GM12892 (cell line): ENCODE measurements around the gene LYRM1. TPM values are rescaled to one million over a fixed set of nuclear protein-coding genes. Genes with fewer than 3 reads are reported as not detected.
A peak's percentile ranks its signal among the peaks of the same experiment; 100 is the strongest.
"Not testable (repeated sequence)": the region's sequence is repeated elsewhere in the genome, so short reads cannot be mapped to it uniquely, and the experiment has no call there.

Source experiments
- DNase-seq: peaks from one replicate; pipeline ENCODE4 v3.0.0; 2011; ENCODE audit not compliant: insufficient read length
- FAIRE-seq: peaks from 2 replicates; lab custom pipeline; 2011; peaks lifted over from hg19 to GRCh38; lab: Jason Lieb, UNC
- POLR2A ChIP-seq: IDR thresholded peaks from 2 replicates; pipeline ENCODE4 v1.6.1; 2011; ENCODE audit warnings: low read depth, low read length, control low read depth
- POLR2AphosphoS5 ChIP-seq: IDR thresholded peaks from 2 replicates; pipeline ENCODE4 v1.6.1; 2011; ENCODE audit warnings: low read depth, low read length, control low read depth
- TAF1 ChIP-seq: IDR thresholded peaks from 2 replicates; pipeline ENCODE4 v1.6.1; 2011; ENCODE audit warnings: low read depth, mild to moderate bottlenecking, control low read depth, low read length, borderline replicate concordance
- polyA plus RNA-seq: library from polyadenylated mRNA; unstranded; fragments of >200 nt; gene quantifications from one replicate; pipeline ENCODE4 v1.2.1, GENCODE V29; 2012; ENCODE audit warnings: missing spikeins, inconsistent platforms; ENCODE audit not compliant: missing spikeins

Gene LYRM1, protein sequence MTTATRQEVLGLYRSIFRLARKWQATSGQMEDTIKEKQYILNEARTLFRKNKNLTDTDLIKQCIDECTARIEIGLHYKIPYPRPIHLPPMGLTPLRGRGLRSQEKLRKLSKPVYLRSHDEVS
- 31.9 TPM for polyA plus RNA-seq

- DNase-seq (peak; percentile 79), FAIRE-seq (peak; percentile 91)
- TF ChIP-seq TAF1 (0 out of 2 replicates have a peak, but pooled peaks have one; percentile 13), POLR2A (peak; percentile 82; the same call in 1 of the 2 replicates), POLR2AphosphoS5 (peak; percentile 83)
Measured at GRCh38 chr16:20900299-20901067, at the start of gene LYRM1, which contains the start of gene DCUN1D3. Gene LYRM1, plus strand, starts transcription at chr16:20900771. Its CDS starts 14,785 bp downstream, at chr16:20915556. Gene DCUN1D3, minus strand, starts transcription at chr16:20900358. Its CDS starts 37,820 bp downstream, at chr16:20862538.

GRCh38 chr16:20850981-20851380, 49.6 kb upstream of the LYRM1 start:
- no peak for FAIRE-seq
- DNase-seq = no peak
- TF ChIP-seq TAF1 = no peak
- no peak for TF ChIP-seq POLR2AphosphoS5
- TF ChIP-seq POLR2A = no peak

DNA sequence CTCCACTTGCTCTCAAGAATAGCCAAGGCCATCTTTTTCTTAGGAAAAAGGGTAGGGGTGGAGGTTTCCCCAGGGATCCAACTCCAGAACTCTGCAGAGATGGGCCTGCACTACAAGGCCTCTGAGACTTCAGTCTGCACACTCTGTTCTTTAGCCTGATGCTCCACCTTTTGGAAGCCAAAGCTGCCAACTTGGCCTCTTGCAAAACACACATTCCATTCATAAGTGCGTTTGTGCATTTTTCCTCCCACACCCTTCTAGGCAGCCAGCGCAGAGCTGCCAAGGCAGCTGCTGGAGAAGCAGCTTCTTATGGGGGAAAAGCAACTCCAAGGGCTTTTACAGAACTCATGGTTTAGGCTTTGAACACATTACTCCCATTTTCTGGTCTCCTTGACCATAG, 49.0 kb upstream of the LYRM1 start:
- no peak for DNase-seq
- no peak for TF ChIP-seq POLR2A
- TF ChIP-seq POLR2AphosphoS5 = no peak
- TF ChIP-seq TAF1 = no peak
- no peak for FAIRE-seq

DNA sequence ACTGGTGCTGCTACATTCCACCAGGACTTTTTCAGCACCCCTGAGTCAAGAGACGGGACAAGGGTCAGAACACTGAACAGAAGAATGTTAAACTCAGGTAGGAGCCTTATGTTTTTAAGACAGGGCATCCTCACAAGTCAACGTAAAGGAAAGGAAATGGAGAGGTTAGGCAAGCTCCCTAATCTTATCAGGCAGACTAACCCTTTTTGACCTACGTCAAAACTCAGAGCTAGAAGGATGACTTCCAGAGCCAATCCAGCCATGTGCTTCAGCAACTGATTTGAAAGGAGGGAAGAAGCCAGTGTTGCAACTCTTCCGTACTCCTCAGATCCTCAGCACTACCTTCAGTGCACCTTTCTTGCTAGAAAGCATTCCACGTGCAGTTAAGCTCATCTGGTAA, 47.4 kb upstream of the LYRM1 start:
- FAIRE-seq (no peak), DNase-seq (no peak)
- TF ChIP-seq POLR2A = no peak
- TF ChIP-seq POLR2AphosphoS5 = no peak
- no peak for TF ChIP-seq TAF1

DNA sequence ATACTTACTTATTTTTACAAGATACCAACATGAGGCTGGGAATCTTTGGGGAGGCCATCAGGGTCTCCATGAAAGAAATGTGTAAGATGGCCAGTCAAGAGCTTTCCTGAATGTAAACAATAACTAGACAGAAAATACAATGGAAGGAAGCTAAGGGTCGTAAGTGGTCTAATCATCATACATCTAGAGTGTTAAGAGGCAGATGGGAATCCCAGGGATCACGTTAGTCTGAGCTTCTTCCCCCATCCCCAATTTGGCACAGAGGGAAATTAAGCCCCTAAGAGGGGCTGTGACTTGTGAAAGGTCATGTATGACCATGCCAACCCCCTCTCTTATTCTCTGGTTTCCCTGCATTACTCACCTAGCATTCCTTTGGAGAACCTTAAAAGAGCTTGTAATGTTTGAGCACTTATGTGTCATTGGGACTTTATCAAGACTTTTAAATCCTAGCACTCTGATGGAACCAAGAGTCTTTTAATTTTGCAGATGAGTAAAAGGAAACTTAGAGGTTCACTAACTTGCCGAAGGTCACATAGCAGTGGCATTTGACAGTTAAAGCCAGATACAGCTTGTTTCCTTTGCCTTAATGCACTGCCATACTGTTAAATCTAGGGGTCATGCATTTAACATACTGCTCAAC, 46.5 kb upstream of the LYRM1 start:
- no peak for DNase-seq
- no peak for FAIRE-seq
- TF ChIP-seq POLR2AphosphoS5 (no peak), TAF1 (no peak), POLR2A (no peak)

DNA sequence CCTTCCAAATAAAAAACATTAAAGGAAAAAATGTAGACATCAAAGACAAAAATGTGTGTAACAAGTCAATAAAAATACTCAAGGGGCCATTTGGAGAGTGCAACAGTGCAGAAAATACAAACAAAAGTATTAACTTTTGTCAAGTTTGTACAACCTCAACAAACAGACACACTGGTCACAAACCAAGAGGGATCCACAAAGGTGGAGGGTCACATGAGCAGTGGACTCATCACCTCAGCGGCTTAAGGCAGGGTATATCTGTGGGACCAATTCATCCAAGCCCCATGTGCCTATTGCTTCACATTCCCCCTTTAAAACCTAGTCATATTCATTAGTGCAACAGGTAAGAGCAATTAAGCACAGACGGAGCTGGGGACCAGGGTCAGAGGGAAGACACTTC, 45.6 kb upstream of the LYRM1 start:
- DNase-seq = no peak
- TF ChIP-seq POLR2AphosphoS5 = no peak
- TF ChIP-seq TAF1 = no peak
- TF ChIP-seq POLR2A = no peak
- no peak for FAIRE-seq

DNA sequence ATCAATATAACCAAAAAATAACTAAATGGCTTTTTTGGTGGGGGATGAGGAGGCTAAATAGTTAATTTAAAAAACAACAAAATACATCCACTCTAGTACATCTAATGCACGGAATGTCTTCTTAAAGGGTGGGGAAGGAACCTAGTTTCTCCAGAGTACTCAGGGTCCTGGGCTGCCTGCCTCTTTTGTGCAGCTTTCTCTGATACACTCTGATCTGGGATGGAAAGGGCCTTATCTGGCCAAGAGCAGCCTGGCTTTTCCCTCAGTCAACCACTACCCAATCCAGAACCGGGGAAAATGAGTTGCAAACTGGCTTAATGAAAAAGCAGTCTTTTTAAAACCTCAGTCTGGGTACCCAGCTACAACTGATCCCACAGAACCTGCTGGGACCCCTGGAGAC, 43.3 kb upstream of the LYRM1 start:
- TF ChIP-seq POLR2AphosphoS5 (no peak), POLR2A (no peak), TAF1 (no peak)
- no peak for FAIRE-seq
- no peak for DNase-seq

- no peak for DNase-seq
- no peak for TF ChIP-seq TAF1
- TF ChIP-seq POLR2A = no peak
- no peak for TF ChIP-seq POLR2AphosphoS5
- no peak for FAIRE-seq
Measured at GRCh38 chr16:20859229-20859628, 41.3 kb upstream of the LYRM1 start.

GRCh38 chr16:20859699-20860098, 40.9 kb upstream of the LYRM1 start:
- DNase-seq = no peak
- no peak for FAIRE-seq
- no peak for TF ChIP-seq TAF1
- TF ChIP-seq POLR2A = no peak
- TF ChIP-seq POLR2AphosphoS5 = no peak

DNA sequence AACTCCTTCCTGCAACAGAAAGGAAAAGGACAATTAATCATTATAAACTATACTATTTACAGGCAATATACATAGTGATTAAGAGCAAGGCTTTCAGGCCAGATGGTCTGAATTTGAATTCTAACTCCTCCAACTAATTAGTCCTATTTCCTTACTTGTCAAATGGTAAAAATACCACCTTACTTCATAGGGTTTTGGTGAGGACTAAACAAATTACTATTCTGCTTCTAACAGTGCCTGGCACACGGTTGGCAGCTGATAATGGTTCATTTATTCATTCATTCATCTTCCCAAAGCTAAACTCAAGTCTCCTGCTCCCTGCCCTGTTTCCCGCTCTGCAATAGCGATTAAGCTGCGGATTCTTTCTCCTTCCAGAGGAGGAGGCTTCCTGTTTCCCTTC, 40.2 kb upstream of the LYRM1 start:
- TF ChIP-seq POLR2A (no peak), POLR2AphosphoS5 (no peak), TAF1 (no peak)
- DNase-seq (no peak), FAIRE-seq (no peak)

- DNase-seq = not testable (repeated sequence)
Measured at GRCh38 chr16:20860995-20861394, 39.6 kb upstream of the LYRM1 start.

More at GRCh38 chr16:20860995-20861394, 39.6 kb upstream of the LYRM1 start:
- not testable (repeated sequence) for FAIRE-seq
